ENCODE measurements around the gene C13orf46. TPM values are rescaled to one million over a fixed set of nuclear protein-coding genes. Genes with fewer than 3 reads are reported as not detected.

Gene C13orf46
- total RNA-seq, 2 donors from 2014 or later = 0.24 to 0.44 TPM

DNA sequence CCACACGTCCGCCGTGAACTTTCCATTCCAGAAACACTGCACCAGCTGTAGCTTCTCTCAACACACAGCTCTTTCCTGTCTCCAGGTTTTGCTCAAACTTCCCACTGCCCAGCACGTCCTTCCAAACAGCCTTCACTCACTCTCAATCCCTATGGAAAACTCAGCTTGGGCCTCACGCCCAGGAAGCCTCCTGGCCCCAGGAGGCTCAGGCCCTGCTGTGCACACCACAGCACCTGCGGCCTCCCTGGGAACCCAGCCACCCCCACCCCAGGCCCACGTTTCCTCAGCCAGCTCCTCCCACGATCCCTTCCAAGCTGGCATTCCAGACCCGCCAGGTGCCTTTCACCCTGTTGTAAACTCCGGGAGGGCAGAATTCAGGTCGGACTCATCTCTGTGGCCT is 35.2 kb downstream of the C13orf46 start:
- H3K4me1 ChIP-seq = no peaks in the 10 kb centered on the region
- intact Hi-C loops (cut with DNase I) = no loop called here
- no peak overlapping the region for H3K4me3 ChIP-seq
- H3K9ac ChIP-seq (ENCODE audit: low read depth in 2 of 2, low read length in 2 of 2) = no peak overlapping the region
- no peak overlapping the region for H3K27ac ChIP-seq
- H3K36me3 ChIP-seq = no peaks in the 10 kb centered on the region
- no peaks in the 10 kb centered on the region for H3K9me3 ChIP-seq
- TF ChIP-seq, protein P1, sequence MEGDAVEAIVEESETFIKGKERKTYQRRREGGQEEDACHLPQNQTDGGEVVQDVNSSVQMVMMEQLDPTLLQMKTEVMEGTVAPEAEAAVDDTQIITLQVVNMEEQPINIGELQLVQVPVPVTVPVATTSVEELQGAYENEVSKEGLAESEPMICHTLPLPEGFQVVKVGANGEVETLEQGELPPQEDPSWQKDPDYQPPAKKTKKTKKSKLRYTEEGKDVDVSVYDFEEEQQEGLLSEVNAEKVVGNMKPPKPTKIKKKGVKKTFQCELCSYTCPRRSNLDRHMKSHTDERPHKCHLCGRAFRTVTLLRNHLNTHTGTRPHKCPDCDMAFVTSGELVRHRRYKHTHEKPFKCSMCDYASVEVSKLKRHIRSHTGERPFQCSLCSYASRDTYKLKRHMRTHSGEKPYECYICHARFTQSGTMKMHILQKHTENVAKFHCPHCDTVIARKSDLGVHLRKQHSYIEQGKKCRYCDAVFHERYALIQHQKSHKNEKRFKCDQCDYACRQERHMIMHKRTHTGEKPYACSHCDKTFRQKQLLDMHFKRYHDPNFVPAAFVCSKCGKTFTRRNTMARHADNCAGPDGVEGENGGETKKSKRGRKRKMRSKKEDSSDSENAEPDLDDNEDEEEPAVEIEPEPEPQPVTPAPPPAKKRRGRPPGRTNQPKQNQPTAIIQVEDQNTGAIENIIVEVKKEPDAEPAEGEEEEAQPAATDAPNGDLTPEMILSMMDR (IDR thresholded peaks at IDR 0.05) = no peak
- no peaks in the 10 kb centered on the region for H3K27me3 ChIP-seq
- no peak for DNase-seq

DNA sequence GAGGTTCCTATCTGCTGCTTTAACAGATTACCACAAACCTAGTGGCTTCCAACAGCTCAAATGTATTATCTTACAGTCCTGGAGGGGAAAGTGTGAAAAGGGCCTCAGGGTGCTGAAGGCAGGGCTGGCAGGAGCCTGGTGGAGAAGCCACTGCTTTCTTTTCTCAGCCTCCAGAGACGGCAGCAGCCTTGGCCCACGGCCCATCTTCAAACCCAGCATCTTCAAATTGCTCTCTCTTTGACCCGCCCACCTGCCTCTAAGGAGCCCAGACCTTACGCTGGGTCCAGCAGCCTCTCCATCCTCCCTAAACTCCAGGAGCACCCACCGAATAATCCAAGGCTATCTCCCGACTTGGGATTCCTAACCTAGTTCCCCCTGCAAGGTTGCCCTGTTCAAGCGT is 35.6 kb downstream of the C13orf46 start:
- Histone ChIP-seq H3K27me3 (no peaks in the 10 kb centered on the region), H3K9me3 (no peaks in the 10 kb centered on the region), H3K27ac (no peak overlapping the region), H3K9ac (ENCODE audit: low read depth in 2 of 2, low read length in 2 of 2) (no peak overlapping the region), H3K36me3 (no peaks in the 10 kb centered on the region), H3K4me3 (no peak overlapping the region), H3K4me1 (no peaks in the 10 kb centered on the region)
- intact Hi-C loops (cut with DNase I) = no loop called here
- TF ChIP-seq, protein P1 (IDR thresholded peaks at IDR 0.05) = no peak
- DNase-seq = no peak

DNA sequence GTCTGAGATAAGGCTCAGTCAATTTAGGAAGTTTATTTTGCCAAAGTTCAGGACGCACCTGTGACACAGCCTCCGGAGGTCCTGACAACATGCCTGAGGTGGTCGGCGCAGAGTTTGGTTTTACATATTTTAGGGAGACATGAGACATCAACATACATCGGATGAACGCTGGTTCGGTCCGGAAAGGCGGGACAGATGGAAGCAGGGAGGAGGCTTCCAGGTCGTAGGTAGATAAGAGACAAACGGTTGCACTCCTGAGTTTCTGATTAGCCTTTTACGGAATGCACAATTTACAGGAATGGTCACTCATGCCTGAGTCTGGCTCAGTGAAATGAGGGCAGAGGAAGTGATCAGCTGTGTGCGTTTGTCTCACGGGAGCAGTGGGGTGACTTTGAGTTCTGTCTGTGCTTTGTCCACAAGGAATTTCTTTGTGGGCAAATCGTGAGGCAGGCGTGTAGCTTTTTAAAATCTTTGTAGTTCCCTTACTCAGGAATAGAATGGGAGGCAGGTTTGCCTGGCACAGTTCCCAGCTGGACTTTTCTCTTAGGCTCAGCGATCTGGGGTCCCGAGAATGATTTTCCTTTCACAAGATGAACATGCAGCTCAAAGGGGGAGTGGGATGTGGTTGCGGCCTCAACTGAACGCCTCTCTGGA is 36.2 kb downstream of the C13orf46 start:
- no peaks in the 10 kb centered on the region for H3K9me3 ChIP-seq
- intact Hi-C loops (cut with DNase I) = no loop called here
- TF ChIP-seq, protein P1 (IDR thresholded peaks at IDR 0.05) = no peak
- no peak overlapping the region for H3K9ac ChIP-seq (ENCODE audit: low read depth in 2 of 2, low read length in 2 of 2)
- H3K36me3 ChIP-seq = no peaks in the 10 kb centered on the region
- H3K27me3 ChIP-seq = no peaks in the 10 kb centered on the region
- no peak overlapping the region for H3K27ac ChIP-seq
- H3K4me3 ChIP-seq = no peak overlapping the region
- no peaks in the 10 kb centered on the region for H3K4me1 ChIP-seq
- DNase-seq = no peak

DNA sequence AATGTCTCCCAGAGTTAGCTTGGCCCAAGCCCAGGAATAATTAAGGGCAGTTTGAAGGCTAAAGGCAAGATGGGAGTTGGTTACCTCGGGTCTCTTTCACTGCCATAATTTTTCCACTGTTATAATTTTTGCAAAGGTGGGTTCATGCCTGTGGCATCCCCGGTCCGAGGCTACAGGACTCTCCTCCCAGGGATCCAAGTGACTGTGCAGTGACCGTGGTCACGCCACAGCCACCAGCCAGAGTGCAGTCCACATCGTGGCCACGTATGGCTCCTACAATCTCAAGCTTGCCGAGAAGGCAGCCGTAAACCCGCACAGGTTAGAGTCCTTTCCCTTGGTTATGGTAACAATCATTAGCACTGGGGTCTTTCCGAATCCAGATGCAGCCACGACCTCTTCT is 36.8 kb downstream of the C13orf46 start:
- H3K36me3 ChIP-seq = no peaks in the 10 kb centered on the region
- TF ChIP-seq, protein P1 (IDR thresholded peaks at IDR 0.05) = no peak
- intact Hi-C loops (cut with DNase I) = no loop called here
- no peak overlapping the region for H3K9ac ChIP-seq (ENCODE audit: low read depth in 2 of 2, low read length in 2 of 2)
- no peak overlapping the region for H3K4me3 ChIP-seq
- H3K9me3 ChIP-seq = no peaks in the 10 kb centered on the region
- no peaks in the 10 kb centered on the region for H3K27me3 ChIP-seq
- DNase-seq = no peak
- no peaks in the 10 kb centered on the region for H3K4me1 ChIP-seq
- no peak overlapping the region for H3K27ac ChIP-seq

DNA sequence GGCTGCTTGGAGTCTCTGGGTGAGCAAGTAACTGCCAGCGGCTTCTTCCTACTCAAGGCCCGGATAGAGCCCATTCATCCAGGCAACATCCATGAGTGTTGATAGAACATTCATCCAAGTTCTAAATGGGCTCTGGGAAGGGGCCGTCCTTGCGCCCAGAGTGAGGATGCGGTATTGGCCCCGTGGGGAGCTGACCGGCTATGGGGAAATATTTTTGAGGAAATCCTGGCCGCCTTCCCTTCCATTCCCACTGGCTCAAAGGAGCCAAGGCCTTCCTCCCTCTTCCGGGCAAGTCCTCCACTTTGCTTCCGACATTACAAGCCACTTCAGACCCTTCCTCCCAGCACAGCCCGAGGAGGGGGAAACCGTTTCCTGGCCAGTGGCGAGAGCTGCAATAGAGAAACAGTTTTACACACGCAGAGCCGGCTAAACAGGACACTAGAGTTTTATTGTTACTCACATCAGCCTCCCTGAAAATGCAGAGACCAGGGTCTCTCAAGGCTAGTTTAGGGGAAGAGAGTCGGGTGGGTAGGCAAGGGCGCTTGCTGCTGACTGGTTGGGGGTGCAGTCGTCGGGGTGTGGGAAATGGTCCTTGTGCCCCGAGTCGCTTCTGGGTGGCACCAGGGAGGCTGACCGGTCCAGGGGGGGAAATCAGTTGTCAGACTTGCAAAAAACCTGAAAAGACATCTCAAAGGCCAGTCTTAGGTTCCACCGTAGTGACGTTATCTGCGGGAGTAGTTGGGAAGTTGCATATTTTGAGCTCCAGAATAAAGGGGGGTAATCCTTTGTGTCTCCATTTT is 37.5 kb downstream of the C13orf46 start:
- no peak overlapping the region for H3K9ac ChIP-seq (ENCODE audit: low read depth in 2 of 2, low read length in 2 of 2)
- no peaks in the 10 kb centered on the region for H3K27me3 ChIP-seq
- H3K4me1 ChIP-seq = no peaks in the 10 kb centered on the region
- H3K27ac ChIP-seq = no peak overlapping the region
- no peaks in the 10 kb centered on the region for H3K36me3 ChIP-seq
- H3K9me3 ChIP-seq = no peaks in the 10 kb centered on the region
- no peak overlapping the region for H3K4me3 ChIP-seq
- no peak for DNase-seq
- TF ChIP-seq, protein P1 (IDR thresholded peaks at IDR 0.05) = no peak
- intact Hi-C loops (cut with DNase I) = no loop called here

Measured in colonic mucosa (tissue), 4 donors.